B cell (primary cell): ENCODE data around the gene IL17RA.

ENCODE experiments used
- EZH2 ChIP-seq: IDR thresholded peaks from 2 replicates; pipeline ENCODE4 v1.6.1; 2012; ENCODE audit warnings: borderline replicate concordance, low read depth, mild to moderate bottlenecking, moderate library complexity, low read length; ENCODE audit not compliant: insufficient read depth, poor library complexity, severe bottlenecking
- TF ChIP-seq, protein P1 (sequence below): fragments of 200-600 bp; IDR thresholded peaks from one replicate; pipeline ENCODE4 v1.8.0; 2022; ENCODE audit warnings: antibody characterized with exemption, mild to moderate bottlenecking

GRCh38 chr22:17056058-17056457 lies 28.7 kb upstream of the IL17RA start:
- TF ChIP-seq, protein P1, sequence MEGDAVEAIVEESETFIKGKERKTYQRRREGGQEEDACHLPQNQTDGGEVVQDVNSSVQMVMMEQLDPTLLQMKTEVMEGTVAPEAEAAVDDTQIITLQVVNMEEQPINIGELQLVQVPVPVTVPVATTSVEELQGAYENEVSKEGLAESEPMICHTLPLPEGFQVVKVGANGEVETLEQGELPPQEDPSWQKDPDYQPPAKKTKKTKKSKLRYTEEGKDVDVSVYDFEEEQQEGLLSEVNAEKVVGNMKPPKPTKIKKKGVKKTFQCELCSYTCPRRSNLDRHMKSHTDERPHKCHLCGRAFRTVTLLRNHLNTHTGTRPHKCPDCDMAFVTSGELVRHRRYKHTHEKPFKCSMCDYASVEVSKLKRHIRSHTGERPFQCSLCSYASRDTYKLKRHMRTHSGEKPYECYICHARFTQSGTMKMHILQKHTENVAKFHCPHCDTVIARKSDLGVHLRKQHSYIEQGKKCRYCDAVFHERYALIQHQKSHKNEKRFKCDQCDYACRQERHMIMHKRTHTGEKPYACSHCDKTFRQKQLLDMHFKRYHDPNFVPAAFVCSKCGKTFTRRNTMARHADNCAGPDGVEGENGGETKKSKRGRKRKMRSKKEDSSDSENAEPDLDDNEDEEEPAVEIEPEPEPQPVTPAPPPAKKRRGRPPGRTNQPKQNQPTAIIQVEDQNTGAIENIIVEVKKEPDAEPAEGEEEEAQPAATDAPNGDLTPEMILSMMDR: no peak
- no peak for TF ChIP-seq EZH2
